Memory B cell (primary cell): ENCODE data around the gene ATP12A.

Source experiments
- ATAC-seq: fragments of 150-1000 bp; cut with Tn5 transposase; 2 replicates; pipeline ENCODE4 v1.10.0; 2021; ENCODE audit warnings: low read depth, mild to moderate bottlenecking, moderate library complexity
- DNase-seq, 2 donors: peaks; one replicate each; pipeline ENCODE4 v3.0.0; 2022; ENCODE audit warnings: low spot score in 2 of 2
- H3K27ac Mint-ChIP-seq: one replicate; pipeline ENCODE4 v1.8.0; 2022; ENCODE audit warnings: mild to moderate bottlenecking, moderate library complexity, mixed read lengths
- H3K27me3 Mint-ChIP-seq: one replicate; pipeline ENCODE4 v1.8.0; 2022; ENCODE audit warnings: mixed read lengths
- H3K36me3 Mint-ChIP-seq: one replicate; pipeline ENCODE4 v1.8.0; 2022; ENCODE audit warnings: mild to moderate bottlenecking, mixed read lengths
- H3K4me1 Mint-ChIP-seq: one replicate; pipeline ENCODE4 v1.8.0; 2022; ENCODE audit warnings: mixed read lengths
- H3K4me3 Mint-ChIP-seq: one replicate; pipeline ENCODE4 v1.8.0; 2022; ENCODE audit warnings: mild to moderate bottlenecking, moderate library complexity, mixed read lengths
- H3K9me3 Mint-ChIP-seq: one replicate; pipeline ENCODE4 v1.8.0; 2022; ENCODE audit warnings: mixed read lengths

The ATP12A gene

DNA sequence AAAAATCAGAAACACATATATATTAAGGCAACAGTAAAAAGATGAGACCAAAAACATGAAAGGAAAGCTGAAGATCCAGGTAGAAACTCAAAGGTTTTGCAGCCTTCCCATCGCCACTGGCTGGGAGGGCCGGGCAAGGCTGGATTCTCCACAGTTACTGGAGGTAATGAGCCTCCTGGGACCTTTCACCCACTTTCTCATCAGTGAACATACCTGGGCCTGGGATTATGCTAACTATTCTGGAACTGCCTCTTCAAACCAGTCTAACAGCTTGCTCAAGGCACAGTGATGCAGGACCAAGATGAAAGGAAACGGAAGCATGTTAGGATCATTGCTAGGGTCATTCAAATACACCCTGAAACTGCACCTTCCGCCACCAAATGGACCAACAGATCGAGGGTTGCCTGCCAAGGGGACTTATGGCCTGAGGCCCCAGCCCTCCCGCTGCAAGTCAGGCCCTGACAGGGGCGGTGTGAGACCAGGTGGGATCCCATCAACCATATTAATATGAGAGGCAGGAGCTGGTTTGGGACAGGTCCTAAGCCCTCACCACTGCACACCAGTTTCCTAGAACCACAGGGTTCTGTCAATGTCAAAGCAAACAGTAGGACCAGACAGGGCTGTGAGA lies 28.4 kb upstream of the ATP12A start:
- Mint-ChIP-seq H3K4me1 (peaks cover 2% of the 10 kb centered on the region), H3K9me3 (no peaks in the 10 kb centered on the region), H3K36me3 (no peaks in the 10 kb centered on the region), H3K27ac (no peak overlapping the region), H3K4me3 (no peak overlapping the region), H3K27me3 (peaks cover 6% of the 10 kb centered on the region)
- ATAC-seq (no peak), DNase-seq (no peak)

DNA sequence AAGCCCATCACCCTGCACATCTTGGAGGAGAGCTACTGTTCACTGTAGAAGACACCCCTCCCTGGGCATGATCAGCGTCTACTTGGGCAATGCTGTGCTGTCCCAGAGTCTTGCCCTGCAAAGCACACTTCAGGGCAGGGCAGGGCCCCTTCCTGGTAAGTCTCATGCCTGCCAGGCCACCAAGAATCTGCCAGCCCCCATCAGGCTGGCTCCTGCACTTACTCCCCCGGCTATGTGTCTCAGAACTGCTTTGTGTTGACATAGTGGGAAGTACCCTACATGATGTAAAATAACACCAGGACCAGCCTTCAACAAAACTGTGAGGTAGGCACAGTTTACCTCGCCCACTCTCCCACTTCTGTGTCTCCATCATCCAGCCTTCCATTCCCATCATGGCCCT lies 27.8 kb upstream of the ATP12A start:
- no peak overlapping the region for H3K4me3 Mint-ChIP-seq
- no peaks in the 10 kb centered on the region for H3K36me3 Mint-ChIP-seq
- H3K9me3 Mint-ChIP-seq: no peaks in the 10 kb centered on the region
- no peak for DNase-seq
- H3K27me3 Mint-ChIP-seq: peaks cover 6% of the 10 kb centered on the region
- peaks cover 2% of the 10 kb centered on the region for H3K4me1 Mint-ChIP-seq
- no peak overlapping the region for H3K27ac Mint-ChIP-seq
- no peak for ATAC-seq

DNA sequence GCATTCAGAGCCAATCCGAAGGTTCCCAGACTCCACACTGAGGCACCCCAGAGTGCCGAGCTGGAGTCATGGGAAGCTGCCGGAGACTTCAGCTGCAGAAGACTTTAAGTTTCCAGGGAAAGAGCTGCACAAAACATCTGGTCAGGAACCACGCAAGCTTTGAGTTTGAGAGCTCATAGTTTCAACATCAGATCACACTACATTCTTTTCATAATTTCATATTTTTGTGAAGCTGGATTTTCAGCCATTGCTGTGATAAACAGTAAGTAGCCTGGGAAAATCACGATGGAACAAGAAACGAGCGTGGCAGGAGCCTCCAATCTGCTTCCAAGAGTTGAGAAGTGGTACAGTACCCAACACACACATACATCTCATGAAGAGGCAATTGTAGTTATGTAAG lies 25.5 kb upstream of the ATP12A start:
- Mint-ChIP-seq H3K36me3 (no peaks in the 10 kb centered on the region), H3K27ac (no peak overlapping the region), H3K9me3 (no peaks in the 10 kb centered on the region), H3K27me3 (peaks cover 1% of the 10 kb centered on the region), H3K4me3 (no peak overlapping the region), H3K4me1 (no peaks in the 10 kb centered on the region)
- DNase-seq (no peak), ATAC-seq (no peak)

DNA sequence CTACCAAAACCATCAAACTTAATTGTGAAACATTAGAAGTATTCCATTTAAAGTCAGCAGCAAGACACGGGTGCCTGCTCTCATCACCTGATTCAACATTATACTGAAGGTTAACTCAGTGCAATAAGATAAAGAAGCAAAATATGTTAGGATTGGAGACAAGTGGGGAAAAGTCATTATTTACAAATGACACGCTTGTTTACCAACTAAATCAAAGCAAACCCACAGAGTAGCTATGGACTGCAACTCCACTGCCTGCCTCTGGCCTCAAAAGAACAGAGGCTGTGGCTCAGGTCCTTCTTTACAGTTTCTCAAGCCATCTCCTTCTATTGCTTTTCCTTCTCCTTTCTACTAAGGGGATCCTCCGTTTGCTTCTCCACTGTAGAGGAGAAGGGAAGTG lies 21.0 kb upstream of the ATP12A start:
- no peak overlapping the region for H3K27ac Mint-ChIP-seq
- peaks cover 3% of the 10 kb centered on the region for H3K27me3 Mint-ChIP-seq
- H3K36me3 Mint-ChIP-seq: no peaks in the 10 kb centered on the region
- DNase-seq (no peak), ATAC-seq (no peak)
- no peak overlapping the region for H3K4me3 Mint-ChIP-seq
- peaks cover 1% of the 10 kb centered on the region for H3K9me3 Mint-ChIP-seq
- H3K4me1 Mint-ChIP-seq: peaks cover 6% of the 10 kb centered on the region

DNA sequence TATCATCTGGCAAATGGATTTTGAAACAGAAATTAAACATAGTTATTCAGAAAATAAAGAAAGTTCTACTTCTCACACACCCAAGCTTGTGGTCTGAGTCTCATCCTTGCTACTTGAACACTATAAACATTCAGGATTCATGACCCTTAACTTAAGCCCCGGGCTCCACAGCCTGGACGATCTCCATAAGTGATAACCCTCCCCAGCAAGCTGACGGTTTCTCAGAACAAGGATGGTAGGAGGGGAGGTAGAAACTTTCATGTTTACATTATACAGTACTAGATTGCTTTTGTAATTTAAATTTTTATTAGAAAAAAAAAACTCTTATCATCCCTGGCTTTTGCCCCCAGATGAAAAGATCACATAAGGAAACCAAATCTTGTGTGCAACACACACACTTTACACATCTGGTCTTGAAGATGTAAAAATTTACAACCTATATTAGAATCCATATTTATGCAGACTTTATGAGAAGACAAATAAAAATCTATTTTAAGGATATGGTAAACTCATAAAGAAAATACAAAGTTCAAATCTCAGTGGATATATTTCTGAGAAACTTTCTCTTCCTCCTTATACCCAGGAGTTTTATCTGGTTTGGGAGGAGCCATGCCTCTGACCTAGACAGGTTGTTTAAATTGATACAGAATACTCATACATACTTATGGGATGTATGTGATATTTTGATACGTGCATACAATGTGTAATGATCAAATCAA lies 20.0 kb upstream of the ATP12A start:
- no peaks in the 10 kb centered on the region for H3K36me3 Mint-ChIP-seq
- no peak for DNase-seq
- H3K4me3 Mint-ChIP-seq: no peak overlapping the region
- peaks cover 4% of the 10 kb centered on the region for H3K27me3 Mint-ChIP-seq
- peaks cover 6% of the 10 kb centered on the region for H3K4me1 Mint-ChIP-seq
- no peak overlapping the region for H3K27ac Mint-ChIP-seq
- peaks cover 1% of the 10 kb centered on the region for H3K9me3 Mint-ChIP-seq
- ATAC-seq: no peak

DNA sequence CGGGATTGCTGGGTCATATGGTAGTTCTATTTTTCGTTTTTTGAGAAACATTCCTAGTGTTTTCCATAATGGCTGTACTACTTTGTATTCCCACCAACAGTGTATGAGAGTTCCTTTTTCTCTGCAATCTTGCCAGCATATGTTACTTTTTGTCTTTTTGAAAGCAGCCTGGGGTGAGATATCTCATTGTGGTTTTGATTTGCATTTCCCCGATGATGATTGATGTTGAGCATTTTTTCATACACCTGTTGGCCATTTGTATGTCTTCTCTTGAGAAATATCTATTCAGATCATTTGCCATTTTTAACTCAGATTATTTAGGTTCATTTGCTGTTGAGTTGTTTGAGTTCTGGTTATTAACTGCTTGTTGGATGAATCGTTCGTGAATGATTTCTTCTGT lies 18.5 kb upstream of the ATP12A start:
- Mint-ChIP-seq H3K4me1 (peaks cover 6% of the 10 kb centered on the region), H3K27me3 (peaks cover 6% of the 10 kb centered on the region), H3K4me3 (no peak overlapping the region), H3K27ac (no peak overlapping the region), H3K9me3 (peaks cover 1% of the 10 kb centered on the region), H3K36me3 (no peaks in the 10 kb centered on the region)
- DNase-seq (no peak), ATAC-seq (peak; percentile 44)

DNA sequence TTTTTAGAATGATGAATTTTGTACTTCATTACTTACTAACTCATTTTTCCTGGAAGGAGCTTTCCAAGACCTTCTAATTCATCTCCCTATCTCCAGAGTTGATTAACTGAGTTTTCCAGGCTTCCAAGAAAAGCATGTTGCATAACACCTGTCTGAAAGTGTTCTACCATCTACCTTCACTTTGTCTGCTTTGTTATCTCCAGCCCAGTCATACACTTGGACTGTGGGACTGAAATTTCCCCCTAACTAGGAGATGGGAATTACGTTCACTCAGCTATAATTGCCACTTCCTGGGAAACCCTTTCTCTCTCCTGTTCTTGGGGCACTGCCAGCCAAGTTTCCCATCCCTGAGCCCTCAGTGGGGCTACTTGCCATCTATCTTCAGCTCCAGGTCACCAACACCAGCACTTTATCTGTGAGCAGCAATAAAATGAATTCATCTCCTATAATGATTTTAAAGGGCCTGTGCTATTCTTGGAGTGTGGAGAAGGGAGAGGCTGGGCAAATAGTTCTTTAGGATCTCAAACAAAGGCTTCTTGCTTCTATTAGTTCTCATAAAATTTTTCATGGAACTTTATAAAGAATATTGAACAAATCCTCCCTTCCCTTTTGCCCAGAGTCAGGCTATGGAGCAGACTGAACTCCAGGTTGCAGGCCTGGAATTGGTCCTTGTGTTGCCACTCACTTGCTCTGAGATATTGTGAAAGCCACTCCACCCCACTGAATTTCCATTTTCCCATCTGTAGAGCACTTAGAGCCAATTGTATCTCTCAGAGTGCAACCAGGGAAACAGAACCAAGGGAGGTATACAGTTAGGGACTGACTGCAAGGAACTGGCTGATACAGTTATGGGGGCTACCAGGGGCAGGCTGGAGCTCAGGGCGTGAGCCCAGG lies 17.8 kb upstream of the ATP12A start:
- DNase-seq (no peak), ATAC-seq (no peak)
- Mint-ChIP-seq H3K36me3 (no peaks in the 10 kb centered on the region), H3K9me3 (peaks cover 1% of the 10 kb centered on the region), H3K4me3 (no peak overlapping the region), H3K4me1 (peaks cover 6% of the 10 kb centered on the region), H3K27me3 (peaks cover 6% of the 10 kb centered on the region), H3K27ac (no peak overlapping the region)

DNA sequence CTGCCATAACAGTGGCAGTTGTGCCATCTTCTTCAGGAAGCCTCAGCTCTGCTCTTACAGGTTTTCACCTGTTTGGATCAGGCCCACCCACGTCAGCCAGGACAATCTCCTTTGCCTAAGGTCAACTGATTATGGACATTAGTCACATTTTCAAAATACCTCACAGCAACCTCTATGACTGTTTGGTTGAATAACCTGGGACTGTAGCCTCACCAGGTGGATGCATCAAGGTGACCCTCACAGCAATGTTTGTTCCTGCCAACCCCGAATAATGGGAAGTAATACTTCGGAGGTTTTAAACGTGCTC lies 17.2 kb upstream of the ATP12A start:
- ATAC-seq (no peak), DNase-seq (no peak)
- H3K4me3 Mint-ChIP-seq: no peak overlapping the region
- no peaks in the 10 kb centered on the region for H3K36me3 Mint-ChIP-seq
- no peak overlapping the region for H3K27ac Mint-ChIP-seq
- H3K9me3 Mint-ChIP-seq: peaks cover 1% of the 10 kb centered on the region
- peaks cover 6% of the 10 kb centered on the region for H3K4me1 Mint-ChIP-seq
- H3K27me3 Mint-ChIP-seq: peaks cover 9% of the 10 kb centered on the region

DNA sequence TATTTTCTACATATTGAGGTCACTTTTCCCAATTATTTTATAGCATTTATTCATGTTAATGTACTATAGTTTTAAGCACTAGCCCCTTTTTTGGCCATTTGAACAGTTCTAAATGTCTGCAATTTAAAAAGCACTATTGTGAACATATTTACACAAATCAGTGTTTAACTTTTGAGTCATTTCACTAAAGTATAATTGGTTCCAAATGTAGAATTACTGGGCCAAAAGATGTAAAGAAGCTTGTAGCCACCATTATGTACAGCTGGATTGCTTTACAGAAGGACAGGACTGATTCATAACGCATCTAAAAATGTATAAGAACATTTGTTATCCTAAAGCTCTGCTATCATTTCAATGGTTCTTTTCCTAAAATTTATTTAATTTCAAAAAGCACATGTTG lies 16.6 kb upstream of the ATP12A start:
- H3K9me3 Mint-ChIP-seq: peaks cover 1% of the 10 kb centered on the region
- H3K27ac Mint-ChIP-seq: no peak overlapping the region
- no peak overlapping the region for H3K4me3 Mint-ChIP-seq
- DNase-seq (no peak), ATAC-seq (no peak)
- H3K4me1 Mint-ChIP-seq: peaks cover 6% of the 10 kb centered on the region
- H3K36me3 Mint-ChIP-seq: no peaks in the 10 kb centered on the region
- peaks cover 9% of the 10 kb centered on the region for H3K27me3 Mint-ChIP-seq

DNA sequence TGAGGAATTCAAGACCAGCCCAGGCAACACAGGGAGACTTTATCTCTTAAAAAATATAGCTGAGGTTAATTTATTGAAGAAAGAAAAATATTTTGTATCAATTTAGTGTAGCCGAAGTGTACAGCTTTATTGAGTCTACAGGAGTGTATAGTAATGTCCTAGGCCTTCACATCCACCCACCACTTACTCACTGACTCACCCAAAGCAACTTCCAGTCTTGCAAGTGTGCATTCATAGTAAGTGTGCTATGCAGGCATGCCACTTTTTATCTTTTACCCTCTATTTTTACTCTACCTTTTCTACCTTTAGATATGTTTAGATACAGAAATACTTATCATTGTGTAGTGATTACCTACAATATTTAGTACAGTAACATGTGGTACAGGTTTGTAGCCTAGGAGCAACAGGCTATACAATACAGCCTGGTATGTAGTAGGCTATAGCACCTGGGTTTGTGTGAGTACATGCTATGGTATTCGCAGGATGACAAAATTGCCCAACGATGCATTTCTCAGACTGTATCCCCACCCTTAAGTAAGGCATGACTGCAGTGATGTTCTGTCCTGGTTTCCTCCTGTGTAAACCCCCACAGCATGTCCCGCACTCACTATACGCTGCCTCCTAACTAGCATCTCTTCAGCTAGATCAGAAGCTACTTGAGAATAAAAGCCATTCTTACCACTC lies 15.3 kb upstream of the ATP12A start:
- DNase-seq (no peak), ATAC-seq (no peak)
- H3K9me3 Mint-ChIP-seq: peaks cover 1% of the 10 kb centered on the region
- peaks cover 6% of the 10 kb centered on the region for H3K4me1 Mint-ChIP-seq
- H3K36me3 Mint-ChIP-seq: no peaks in the 10 kb centered on the region
- no peak overlapping the region for H3K4me3 Mint-ChIP-seq
- H3K27ac Mint-ChIP-seq: no peak overlapping the region
- peaks cover 9% of the 10 kb centered on the region for H3K27me3 Mint-ChIP-seq

DNA sequence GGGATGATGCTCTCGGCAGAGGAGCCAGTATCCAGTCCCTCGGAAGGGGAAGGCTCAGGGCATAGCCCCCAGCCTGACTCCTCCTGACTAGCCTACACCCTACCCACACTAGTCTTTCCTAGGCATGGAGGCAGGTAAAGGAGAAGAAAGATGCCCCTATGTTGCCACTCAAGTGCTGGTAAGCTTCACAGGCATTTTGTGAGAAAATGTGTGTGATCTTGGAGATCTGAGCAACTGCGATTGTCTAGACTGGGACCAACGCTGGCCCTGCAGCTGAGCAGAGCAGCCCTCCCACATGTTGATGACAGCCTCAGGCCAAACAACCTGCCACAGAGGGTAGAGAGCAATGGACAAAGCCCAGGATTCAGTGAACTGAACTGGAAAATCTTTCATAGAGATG lies 11.7 kb upstream of the ATP12A start:
- Mint-ChIP-seq H3K27me3 (peaks cover 7% of the 10 kb centered on the region), H3K27ac (no peak overlapping the region), H3K36me3 (no peaks in the 10 kb centered on the region), H3K4me1 (peaks cover 6% of the 10 kb centered on the region), H3K4me3 (no peak overlapping the region), H3K9me3 (no peaks in the 10 kb centered on the region)
- DNase-seq (no peak), ATAC-seq (no peak)

DNA sequence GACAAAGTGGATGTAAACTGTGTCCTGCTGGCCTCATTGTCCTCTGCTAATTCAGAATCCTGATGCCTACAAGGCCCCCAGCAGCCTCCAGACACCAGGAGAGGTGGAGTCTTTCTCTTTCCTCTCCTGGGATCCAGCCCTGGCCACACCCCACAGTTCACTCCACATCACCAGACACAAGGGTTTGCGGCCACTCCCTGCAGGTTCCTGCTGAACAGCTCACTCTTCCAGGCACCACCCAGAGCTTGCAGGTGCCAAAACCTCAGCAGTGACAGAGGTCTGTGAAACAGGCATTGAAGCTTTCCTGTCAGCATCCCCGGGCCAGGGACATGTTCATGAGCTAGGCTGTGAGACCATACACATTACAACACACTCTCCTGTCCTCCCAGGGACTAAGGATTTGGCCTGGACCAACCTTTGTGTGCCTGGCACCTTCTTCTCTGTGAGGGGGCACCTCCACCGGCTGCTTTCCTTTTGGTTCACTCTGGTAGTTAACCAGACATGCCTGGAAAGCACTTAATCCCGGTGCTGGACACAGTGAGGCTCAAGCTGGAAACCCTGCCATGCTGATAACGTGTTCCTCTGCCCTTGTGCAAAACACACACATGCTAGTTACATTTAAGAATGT lies 11.1 kb upstream of the ATP12A start:
- Mint-ChIP-seq H3K4me1 (peaks cover 6% of the 10 kb centered on the region), H3K4me3 (no peak overlapping the region), H3K27ac (no peak overlapping the region), H3K27me3 (peaks cover 7% of the 10 kb centered on the region), H3K9me3 (no peaks in the 10 kb centered on the region), H3K36me3 (no peaks in the 10 kb centered on the region)
- ATAC-seq (no peak), DNase-seq (no peak)

DNA sequence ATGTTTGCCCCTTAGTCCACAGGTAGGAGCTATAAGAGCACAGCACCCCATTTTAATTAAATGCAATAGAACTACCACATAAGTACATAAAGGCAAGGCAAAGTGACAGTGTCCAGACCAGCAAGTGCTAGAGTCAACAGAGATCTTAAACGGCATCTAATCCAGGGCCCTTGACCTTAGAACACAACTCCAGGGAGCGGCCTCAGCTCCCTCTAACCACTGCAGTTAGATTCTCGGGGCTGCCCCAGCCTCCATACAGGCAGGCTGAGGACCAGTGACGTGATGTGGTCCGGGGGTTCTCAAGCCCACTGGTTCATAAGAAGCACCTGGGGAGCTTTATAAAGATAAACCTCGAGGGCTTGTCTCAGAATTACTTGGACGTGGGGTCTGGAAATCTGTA lies 10.0 kb upstream of the ATP12A start:
- ATAC-seq (no peak), DNase-seq (no peak)
- Mint-ChIP-seq H3K27me3 (peaks cover 10% of the 10 kb centered on the region), H3K36me3 (no peaks in the 10 kb centered on the region), H3K9me3 (no peaks in the 10 kb centered on the region), H3K4me3 (no peak overlapping the region), H3K27ac (no peak overlapping the region), H3K4me1 (peaks cover 6% of the 10 kb centered on the region)

DNA sequence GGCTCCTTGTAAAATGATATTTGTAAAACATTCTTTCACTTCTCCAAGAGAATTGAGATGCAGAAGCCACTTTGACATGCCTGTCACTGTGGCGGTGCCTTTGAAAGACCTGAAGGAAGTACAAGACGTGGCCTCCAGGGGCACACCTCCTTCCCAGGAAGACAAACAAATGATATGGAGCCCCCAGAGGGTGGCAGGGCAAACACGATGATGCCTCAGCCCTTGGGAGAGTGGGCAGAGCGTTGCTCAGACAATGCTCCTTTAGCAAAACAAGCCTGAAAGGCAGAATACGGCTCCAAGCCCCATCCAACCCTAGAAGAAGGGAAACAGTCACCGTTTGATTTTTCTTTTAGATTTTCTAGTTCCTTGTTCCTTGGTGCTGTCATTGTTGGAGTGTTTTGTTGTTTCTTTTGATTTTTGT lies 9.2 kb upstream of the ATP12A start:
- peak; percentile 77 for ATAC-seq
- no peaks in the 10 kb centered on the region for H3K36me3 Mint-ChIP-seq

More for the DNA sequence above, 9.2 kb upstream of the ATP12A start:
- H3K9me3 Mint-ChIP-seq: no peaks in the 10 kb centered on the region
- H3K27me3 Mint-ChIP-seq: peaks cover 7% of the 10 kb centered on the region
- peaks cover 6% of the 10 kb centered on the region for H3K4me1 Mint-ChIP-seq
- no peak overlapping the region for H3K27ac Mint-ChIP-seq
- H3K4me3 Mint-ChIP-seq: no peak overlapping the region
- DNase-seq: no peak
